GM21737 (cell line): Measurements from ENCODE around the gene RSPH6A.
"Not testable (repeated sequence)": the region's sequence is repeated elsewhere in the genome, so short reads cannot be mapped to it uniquely, and the experiment has no call there.

Source experiments
- ATAC-seq: cut with Tn5 transposase; IDR thresholded peaks from one replicate; pipeline ENCODE4 v1.9.1; 2021; ENCODE audit warnings: mild to moderate bottlenecking, moderate library complexity; ENCODE audit not compliant: unreplicated experiment

Gene RSPH6A

GRCh38 chr19:45804140-45804958 is 10.8 kb downstream of the RSPH6A start:
- no peak for ATAC-seq

- ATAC-seq = no peak
Measured at GRCh38 chr19:45801603-45802175, 13.4 kb downstream of the RSPH6A start.

- ATAC-seq = no peak
Measured at GRCh38 chr19:45800070-45800553, 15.0 kb downstream of the RSPH6A start.

GRCh38 chr19:45799541-45799940 is 15.6 kb downstream of the RSPH6A start:
- ATAC-seq = not testable (repeated sequence)

DNA sequence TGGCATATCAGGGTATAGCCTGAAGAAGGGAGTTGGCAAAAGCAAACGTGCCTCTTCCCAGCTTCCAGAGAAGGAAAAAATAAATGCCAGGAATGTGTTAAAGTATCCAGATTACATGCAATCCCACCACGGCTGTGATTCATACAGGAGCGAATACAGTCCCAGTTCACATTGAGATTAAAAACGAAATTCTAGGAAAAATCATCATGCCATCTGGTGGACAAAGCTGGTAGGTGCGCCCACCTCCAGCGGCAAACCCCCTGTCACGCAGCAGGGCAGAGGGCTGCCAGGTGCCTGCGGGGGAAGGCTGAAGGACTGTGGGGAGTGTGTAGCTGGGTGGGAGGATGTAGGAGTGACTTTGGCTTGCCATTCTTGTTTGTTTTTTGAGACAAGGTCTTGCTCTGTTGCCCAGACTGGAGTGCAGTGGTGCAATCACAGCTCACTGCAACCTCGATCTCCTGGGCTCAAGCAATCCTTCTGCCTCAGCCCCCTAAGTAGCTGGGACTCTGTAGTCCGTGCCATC is 16.1 kb downstream of the RSPH6A start:
- no peak for ATAC-seq

GRCh38 chr19:45794627-45795026 is 20.5 kb downstream of the RSPH6A start:
- no peak for ATAC-seq

- ATAC-seq = no peak
Measured at GRCh38 chr19:45793876-45794275, 21.2 kb downstream of the RSPH6A start.

DNA sequence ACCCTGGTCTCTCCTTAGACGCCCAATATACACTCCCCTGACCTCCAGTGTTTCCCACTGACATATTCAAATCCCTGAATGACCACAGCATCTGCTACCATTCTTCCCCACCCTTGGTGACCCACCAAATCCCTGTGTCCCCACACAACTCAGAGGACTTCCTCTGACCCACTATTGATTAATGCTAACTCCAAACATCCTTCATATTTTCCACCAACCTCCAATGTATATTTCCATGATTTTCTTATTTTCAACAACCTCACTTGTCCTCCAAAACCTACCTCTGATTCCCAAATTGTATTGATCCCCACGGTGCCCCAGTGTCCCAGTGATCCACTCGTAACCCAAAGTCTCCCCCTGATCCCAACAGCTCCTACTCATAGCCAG is 21.9 kb downstream of the RSPH6A start:
- no peak for ATAC-seq

DNA sequence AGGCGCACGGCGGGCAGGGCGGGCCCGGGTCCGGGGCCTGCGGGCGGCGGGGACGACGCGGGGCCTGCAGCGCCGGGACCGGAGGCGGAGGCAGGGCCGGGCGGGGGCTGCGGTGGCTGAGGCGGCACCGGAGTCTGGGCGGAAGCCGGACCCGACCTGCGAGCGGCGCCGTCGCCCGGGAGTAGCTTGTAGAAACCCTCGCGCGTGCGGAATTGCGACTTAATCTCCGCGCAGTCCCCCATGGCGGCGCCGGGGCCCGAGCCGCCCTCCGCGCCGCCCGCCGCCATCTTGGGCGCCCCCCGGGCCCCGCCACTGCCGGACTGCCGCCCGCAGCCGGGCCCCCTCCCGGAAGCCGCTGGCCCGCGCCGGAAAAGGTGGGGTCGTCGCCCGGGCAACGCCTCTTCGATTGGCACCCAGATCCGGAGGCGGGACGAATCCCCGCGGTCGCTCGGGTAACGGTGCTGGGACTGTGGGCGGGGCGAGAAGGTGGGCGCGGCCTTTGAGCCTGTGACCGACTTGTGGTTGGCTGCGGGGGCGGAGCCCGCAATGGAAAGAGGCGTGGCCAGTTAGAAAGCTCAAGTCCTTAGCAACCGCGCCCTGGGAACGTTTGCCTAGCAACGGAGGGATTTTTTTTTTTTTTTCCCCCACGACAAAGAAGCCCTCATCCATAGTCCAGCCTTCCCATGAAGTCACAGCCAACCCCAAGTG is 22.5 kb downstream of the RSPH6A start, which contains the start of gene DMWD:
Gene DMWD (minus strand): TSS at position 376 of the 708 bp plus-strand sequence. CDS start 89 bp downstream, at position 287.
- ATAC-seq = peak; percentile 91

- no peak for ATAC-seq
Measured at GRCh38 chr19:45791744-45792469, 23.2 kb downstream of the RSPH6A start.

DNA sequence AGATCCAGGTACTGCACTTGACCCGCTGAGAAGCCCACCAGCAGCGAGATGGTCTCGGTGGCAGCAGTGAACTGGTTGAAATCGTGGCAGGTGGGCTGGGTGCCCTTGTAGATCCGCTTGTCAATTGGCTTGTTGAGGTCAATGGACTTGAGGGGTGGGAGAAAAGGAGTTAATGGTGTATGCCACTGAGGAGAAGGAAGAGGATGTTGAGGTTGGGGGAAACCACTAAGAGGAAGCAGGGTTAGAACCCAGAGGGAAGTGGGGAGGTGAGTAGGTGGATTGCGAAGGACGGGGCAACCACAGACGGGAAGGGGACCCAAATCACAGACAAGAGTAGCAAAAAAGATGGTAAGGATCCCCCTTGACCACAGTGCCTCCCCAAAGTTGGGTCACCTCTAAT is 24.2 kb downstream of the RSPH6A start:
- ATAC-seq = no peak

DNA sequence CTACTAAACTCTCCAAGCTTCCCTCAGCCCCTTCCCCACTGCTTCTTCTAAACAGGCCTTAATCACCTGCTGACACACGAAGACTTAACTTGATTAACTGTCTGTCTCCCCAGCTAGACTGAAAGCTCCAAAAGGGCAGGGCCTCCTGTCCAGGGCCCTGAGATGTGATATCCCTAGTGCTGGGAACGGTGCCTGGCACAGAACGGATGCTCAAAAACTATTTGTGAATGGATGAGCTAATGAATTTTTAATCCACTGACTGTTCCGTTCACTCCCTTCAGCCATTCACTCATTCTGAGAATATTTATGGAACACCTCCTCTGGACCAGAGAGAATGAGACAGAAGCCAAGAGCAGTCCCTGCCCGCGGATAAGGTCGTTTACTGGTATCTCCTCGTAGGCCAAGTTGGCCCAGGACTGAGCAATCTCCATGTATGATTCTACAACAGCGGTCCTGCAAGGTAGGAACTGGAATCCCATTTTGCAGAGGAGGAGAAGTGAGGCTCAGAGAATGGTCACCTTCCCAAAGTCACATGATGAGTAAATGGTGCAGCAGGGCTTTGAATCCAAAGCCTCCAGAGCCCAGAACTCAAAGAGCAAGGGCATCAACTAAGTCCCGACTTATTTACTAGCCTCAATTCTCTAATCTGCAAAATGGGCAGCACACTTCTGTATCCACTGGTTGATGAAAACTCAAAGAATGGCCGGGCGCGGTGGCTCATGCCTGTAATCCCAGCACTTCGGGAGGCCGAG is 25.9 kb downstream of the RSPH6A start:
- no peak for ATAC-seq

DNA sequence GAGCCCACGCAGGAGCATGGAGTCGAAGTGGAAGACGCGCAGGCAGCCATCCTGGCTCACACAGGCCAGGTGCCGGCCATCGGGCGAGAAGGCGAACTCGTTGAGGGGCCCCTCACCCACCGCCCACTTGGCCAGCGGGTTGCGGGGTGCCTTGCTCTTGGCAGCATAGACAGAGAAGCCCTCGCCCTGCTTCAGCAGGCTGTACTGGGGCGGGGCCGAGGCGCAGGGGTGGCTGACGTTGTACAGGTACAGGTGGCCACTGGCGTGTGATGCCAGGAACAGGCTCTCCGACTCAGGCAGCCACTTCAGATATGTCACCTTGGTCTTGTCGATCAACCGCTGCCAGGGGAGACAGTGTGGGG is 28.6 kb downstream of the RSPH6A start:
- no peak for ATAC-seq

- no peak for ATAC-seq
Measured at GRCh38 chr19:45785781-45786532, 29.2 kb downstream of the RSPH6A start.

DNA sequence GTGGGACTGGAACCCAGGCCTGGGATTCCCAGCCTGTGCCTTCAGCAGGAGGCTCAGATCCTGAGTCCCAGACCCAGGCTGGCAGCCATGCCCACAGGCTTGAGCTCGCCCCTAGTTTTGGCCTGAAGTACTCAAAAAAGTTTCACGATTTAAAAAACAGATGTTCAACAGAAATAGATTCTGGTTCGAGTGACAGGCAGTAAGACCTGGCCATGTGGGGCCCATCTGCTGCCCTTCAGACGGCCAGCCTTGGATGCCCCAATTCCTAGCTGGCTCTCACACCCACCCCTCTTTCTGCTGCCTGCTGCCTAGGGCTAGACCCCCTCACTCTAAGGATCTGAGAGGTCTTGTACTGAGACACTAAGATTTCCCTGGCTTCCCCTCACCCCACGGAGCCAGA is 30.0 kb downstream of the RSPH6A start:
- no peak for ATAC-seq

DNA sequence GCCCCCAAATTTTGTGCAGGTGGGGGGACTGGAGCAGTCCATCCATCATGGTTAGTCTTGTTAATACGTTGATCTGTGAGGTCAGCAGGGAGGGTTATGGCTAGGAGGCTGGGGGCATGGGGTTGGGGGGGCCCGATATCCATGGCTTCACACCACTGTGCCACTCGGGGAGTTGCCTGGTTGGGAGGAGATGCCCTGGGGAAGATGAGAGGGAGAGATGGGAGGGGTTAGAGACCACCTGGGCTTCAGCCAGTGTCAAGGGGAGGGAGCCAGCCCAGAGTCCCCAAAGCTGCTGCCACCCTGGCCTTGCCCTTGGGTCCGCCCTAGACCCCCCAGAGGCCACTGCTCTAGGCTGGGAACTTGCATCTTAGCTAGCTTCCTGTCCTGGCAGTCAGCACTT is 31.0 kb downstream of the RSPH6A start:
- ATAC-seq = no peak

DNA sequence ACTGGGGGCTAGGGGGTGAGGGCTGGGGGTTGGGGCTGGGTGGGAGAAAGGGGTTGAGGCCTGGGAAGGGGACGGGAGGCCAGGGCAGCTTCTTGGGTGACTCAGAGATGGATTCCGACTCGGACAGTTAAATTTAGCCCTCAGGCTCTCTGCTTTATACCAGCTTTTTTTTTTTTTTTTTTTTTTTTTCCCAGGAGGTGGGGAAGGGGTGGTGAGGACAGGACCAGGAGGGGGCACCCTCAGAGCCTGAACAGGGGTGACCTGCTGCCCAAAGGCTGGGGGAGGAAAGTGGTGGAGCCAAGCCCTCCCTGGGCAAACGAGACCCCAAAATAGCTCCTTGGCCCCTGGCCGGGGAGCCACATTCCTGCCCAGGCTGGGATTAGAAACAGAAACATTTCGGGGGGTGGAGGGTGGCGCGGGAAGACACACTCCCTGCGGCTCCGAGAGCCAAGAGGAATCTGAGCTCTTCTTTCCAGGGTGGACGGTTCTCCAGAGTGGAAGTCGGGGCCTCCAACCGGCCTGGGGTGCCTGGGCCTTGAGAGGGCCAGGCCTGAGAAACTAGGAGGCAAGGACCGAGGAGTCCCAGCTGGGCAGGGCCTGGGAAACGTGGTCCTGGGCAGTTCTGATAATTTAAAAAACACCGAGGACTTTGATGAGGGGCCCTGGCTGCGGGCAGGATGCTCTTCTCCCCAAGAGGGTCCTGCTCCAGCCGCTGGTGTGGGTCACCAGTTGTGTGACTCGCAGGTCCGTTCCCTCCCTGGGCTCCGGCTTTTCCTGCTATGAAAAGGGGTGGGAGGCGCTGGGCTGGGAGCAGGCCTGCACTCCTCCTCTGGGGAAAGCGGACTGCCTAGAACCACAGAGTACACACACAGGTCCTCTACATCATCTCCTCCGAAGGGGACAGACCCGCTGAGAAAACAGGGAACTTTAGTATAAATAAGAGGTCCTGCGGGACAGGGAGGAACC is 32.0 kb downstream of the RSPH6A start:
- no peak for ATAC-seq

GRCh38 chr19:45782162-45782691 is 32.9 kb downstream of the RSPH6A start, which contains the start of gene DMPK:
TSS of gene DMPK (minus strand) at chr19:45782490. CDS start at chr19:45782352, 138 bp downstream.
- ATAC-seq = no peak
